T-cell (primary cell): Measurements from ENCODE around the gene ZDHHC14. TPM values are rescaled to one million over a fixed set of nuclear protein-coding genes. Genes with fewer than 3 reads are reported as not detected.

Experiments used
- ATAC-seq, 4 experiments: fragments of 200-7000 bp in 3 of 4; fragments of 150-1000 bp in 1 of 4; cut with Tn5 transposase; replicated peaks in 1 of 4; 1 replicate in 3 of 4; 2 replicates in 1 of 4; pipeline ENCODE4 v1.10.0; 2021; ENCODE audit warnings: moderate library complexity in 3 of 4, mild to moderate bottlenecking in 2 of 4, moderate number of reproducible peaks in 1 of 4
- CTCF ChIA-PET, 2 donors: fragments of 300-600 bp; sonication (Branson Sonifier 250); formaldehyde crosslinking; loops; one replicate each; lab custom pipeline; 2022; ENCODE audit warnings: antibody characterized with exemption in 2 of 2; lab: Charles Lee
- POLR2A ChIA-PET, 2 donors: fragments of 300-600 bp; sonication (Branson Sonifier 250); formaldehyde crosslinking; loops; one replicate each; lab custom pipeline; 2022; ENCODE audit warnings: antibody characterized with exemption in 2 of 2; lab: Charles Lee
- DNase-seq, 35 experiments: peaks; one replicate each; pipeline versions ENCODE4 v3.0.0 to v3.0.0-alpha.2; 2013 to 2023
- H3K27ac ChIP-seq: one replicate; pipeline ENCODE4 v1.5.1; 2013; ENCODE audit warnings: low read length
- H3K27me3 ChIP-seq, 2 experiments: replicated peaks in 1 of 2; 1 replicate in 1 of 2; 2 replicates in 1 of 2; pipeline versions ENCODE4 v1.6.1 to v1.7.0; 2013; ENCODE audit warnings: low read length in 1 of 2, mixed read lengths in 1 of 2; ENCODE audit not compliant: control insufficient read depth in 2 of 2, insufficient read depth in 2 of 2; ENCODE audit errors: extremely low read depth in 1 of 2
- H3K36me3 ChIP-seq, 2 donors: 1 replicate in 1 of 2; 2 replicates in 1 of 2; pipeline versions ENCODE4 v1.6.1 to v1.7.0; 2013; ENCODE audit warnings: low read length in 1 of 2; ENCODE audit not compliant: control insufficient read depth in 2 of 2, insufficient read depth in 1 of 2; ENCODE audit errors: extremely low read depth in 1 of 2
- H3K4me1 ChIP-seq, 2 experiments: 1 replicate in 1 of 2; 2 replicates in 1 of 2; pipeline versions ENCODE4 v1.6.1 to v1.7.0; 2013; ENCODE audit warnings: low read length in 2 of 2, mixed read lengths in 1 of 2; ENCODE audit not compliant: insufficient read depth in 2 of 2, control insufficient read depth in 1 of 2; ENCODE audit errors: extremely low read depth in 1 of 2
- H3K4me3 ChIP-seq, 2 donors: 1 replicate in 1 of 2; 2 replicates in 1 of 2; pipeline versions ENCODE4 v1.5.1 to v1.7.0; 2013; ENCODE audit warnings: mild to moderate bottlenecking in 2 of 2, low read length in 1 of 2, moderate library complexity in 1 of 2; ENCODE audit not compliant: control insufficient read depth in 1 of 2; ENCODE audit errors: extremely low read depth in 1 of 2
- H3K9me3 ChIP-seq: 2 replicates; pipeline ENCODE4 v1.7.0; 2013
- H3K27ac Mint-ChIP-seq, 2 donors: one replicate each; pipeline ENCODE4 v1.8.0; 2020 to 2021; ENCODE audit warnings: mild to moderate bottlenecking in 2 of 2, mixed read lengths in 2 of 2
- H3K27me3 Mint-ChIP-seq, 2 donors: one replicate each; pipeline ENCODE4 v1.8.0; 2021 to 2022; ENCODE audit warnings: mixed read lengths in 2 of 2
- H3K36me3 Mint-ChIP-seq: one replicate; pipeline ENCODE4 v1.8.0; 2021; ENCODE audit warnings: mixed read lengths
- H3K4me1 Mint-ChIP-seq, 3 donors: one replicate each; pipeline ENCODE4 v1.8.0; 2020 to 2022; ENCODE audit warnings: mixed read lengths in 3 of 3, mild to moderate bottlenecking in 1 of 3
- H3K4me3 Mint-ChIP-seq, 3 donors: one replicate each; pipeline ENCODE4 v1.8.0; 2020 to 2022; ENCODE audit warnings: mild to moderate bottlenecking in 3 of 3, mixed read lengths in 3 of 3, moderate library complexity in 3 of 3
- H3K9me3 Mint-ChIP-seq, 3 donors: one replicate each; pipeline ENCODE4 v1.8.0; 2020 to 2022; ENCODE audit warnings: mixed read lengths in 3 of 3
- WGBS: methylation state at CpG from one replicate; pipeline ENCODE4 v1.1.5; 2013; ENCODE audit warnings: missing lambda C conversion rate; ENCODE audit not compliant: insufficient coverage; 5-methylcytosine and 5-hydroxymethylcytosine counted together
- total RNA-seq, 35 experiments: library from RNA in 6 of 35; stranded (reverse) in 6 of 35; fragments of 120-200 nt in 1 of 35; gene quantifications; one replicate each; pipeline versions ENCODE4 v1.2.1 to v1.2.4 and lab custom pipeline; 2013 to 2026

ZDHHC14 gene
- total RNA-seq, 5 donors from 2014 or later (not counting 1 experiment from before 2014, with no cell fraction given): 2.1 to 3.7 (median 2.6) TPM

GRCh38 chr6:157376241-157376640 lies 4.7 kb upstream of the ZDHHC14 start:
- ATAC-seq (no peak), DNase-seq (no peak)
- H3K4me1 Mint-ChIP-seq: peaks cover 8 to 9% (median 8%) of the 10 kb centered on the region in 3 donors
- CTCF ChIA-PET: no interaction called here
- H3K27me3 Mint-ChIP-seq: peaks cover 0 to 10% of the 10 kb centered on the region in 2 donors
- no peaks in the 10 kb centered on the region for H3K9me3 ChIP-seq
- no peak overlapping the region for H3K27ac Mint-ChIP-seq
- H3K36me3 ChIP-seq: no peaks in the 10 kb centered on the region
- POLR2A ChIA-PET: no interaction called here
- peaks cover 0 to 5% of the 10 kb centered on the region in 2 experiments for H3K4me1 ChIP-seq
- H3K4me3 ChIP-seq: no peak overlapping the region
- no CpG with 5 or more reads among the region's 3 CpGs for WGBS
- no peak overlapping the region for H3K27ac ChIP-seq
- no peaks in the 10 kb centered on the region for H3K36me3 Mint-ChIP-seq
- H3K4me3 Mint-ChIP-seq: no peak overlapping the region
- H3K9me3 Mint-ChIP-seq: no peaks in the 10 kb centered on the region
- H3K27me3 ChIP-seq: peaks cover 0 to 10% of the 10 kb centered on the region in 2 experiments

- Histone ChIP-seq H3K36me3 (no peaks in the 10 kb centered on the region), H3K9me3 (no peaks in the 10 kb centered on the region), H3K27me3 (peaks cover 0 to 10% of the 10 kb centered on the region in 2 experiments), H3K4me3 (no peak overlapping the region), H3K4me1 (peaks cover 0 to 5% of the 10 kb centered on the region in 2 experiments), H3K27ac (no peak overlapping the region)
- peaks cover 0 to 8% of the 10 kb centered on the region in 2 donors for H3K27me3 Mint-ChIP-seq
- DNase-seq (no peak), ATAC-seq (no peak)
- H3K9me3 Mint-ChIP-seq: no peaks in the 10 kb centered on the region
- CTCF ChIA-PET: no interaction called here
- 89% methylated on average over 5 of the region's 9 CpGs for WGBS
- no peak overlapping the region for H3K27ac Mint-ChIP-seq
- POLR2A ChIA-PET: no interaction called here
- no peak overlapping the region for H3K4me3 Mint-ChIP-seq
- H3K36me3 Mint-ChIP-seq: no peaks in the 10 kb centered on the region
- peaks cover 8 to 9% (median 8%) of the 10 kb centered on the region in 3 donors for H3K4me1 Mint-ChIP-seq
Observed at GRCh38 chr6:157376706-157377230, 4.2 kb upstream of the ZDHHC14 start.

- H3K27ac ChIP-seq: peak overlapping the region; percentile 59
- no peaks in the 10 kb centered on the region for H3K36me3 Mint-ChIP-seq
- WGBS: under 1% methylated on average over 36 of the region's 45 CpGs
- no peaks in the 10 kb centered on the region for H3K36me3 ChIP-seq
- peak overlapping the region; percentile 88 to 94 for H3K4me3 ChIP-seq
- H3K4me1 Mint-ChIP-seq: peaks cover 19 to 24% (median 22%) of the 10 kb centered on the region in 3 donors
- ChIA-PET CTCF (interaction anchor here (0.5 to 1.7 kb wide), 4 partner anchors 13 to 1633 kb away, joined by 3 to 6 read pairs (median 4); no protein-coding TSS in a partner anchor), POLR2A (interaction anchor here (0.5 to 1.3 kb wide), 8 partner anchors 12 to 1439 kb away, joined by 3 to 9 read pairs (median 4); partner anchors contain the start of genes EZR (in 1 of the 2) and SYTL3 (in 1 of the 2))
- peak; percentile 76 to 92 (median 85) for DNase-seq
- no peaks in the 10 kb centered on the region for H3K9me3 ChIP-seq
- H3K4me1 ChIP-seq: peaks cover 7 to 16% of the 10 kb centered on the region in 2 experiments
- H3K27me3 ChIP-seq: peaks cover 0 to 6% of the 10 kb centered on the region in 2 experiments
- no peaks in the 10 kb centered on the region for H3K9me3 Mint-ChIP-seq
- peak; percentile 70 to 80 (median 74) for ATAC-seq
- H3K4me3 Mint-ChIP-seq: peak overlapping the region; percentile 76 to 89 (median 84)
- peak overlapping the region; percentile 57 to 74 for H3K27ac Mint-ChIP-seq
- H3K27me3 Mint-ChIP-seq: peaks cover 0 to 5% of the 10 kb centered on the region in 2 donors
Observed at GRCh38 chr6:157379656-157380457, 1.1 kb upstream of the ZDHHC14 start.

GRCh38 chr6:157380458-157380778 lies 572 bp upstream of the ZDHHC14 start:
- WGBS: 0% methylated on average over 27 of the region's 28 CpGs
- ChIA-PET POLR2A (interaction anchor here (0.6 to 1.3 kb wide), 5 partner anchors 24 to 1269 kb away, joined by 3 to 9 read pairs (median 5); partner anchors contain the start of gene SYTL3 (in 1 of the 2)), CTCF (interaction anchor here in 1 of 2 donors (1.7 kb wide), 1 partner anchor 66 kb away, joined by 6 read pairs; no protein-coding TSS in a partner anchor)
- DNase-seq (peak in 4 of 35 experiments; percentile 3 to 5 (median 4)), ATAC-seq (peak; percentile 1 to 6 (median 2))
- H3K4me3 Mint-ChIP-seq: peak overlapping the region; percentile 76 to 89 (median 84)
- H3K9me3 ChIP-seq: no peaks in the 10 kb centered on the region
- no peaks in the 10 kb centered on the region for H3K36me3 Mint-ChIP-seq
- peaks cover 7 to 16% of the 10 kb centered on the region in 2 experiments for H3K4me1 ChIP-seq
- H3K27me3 Mint-ChIP-seq: peaks cover 0 to 5% of the 10 kb centered on the region in 2 donors
- peak overlapping the region; percentile 59 for H3K27ac ChIP-seq
- peaks cover 23 to 24% (median 23%) of the 10 kb centered on the region in 3 donors for H3K4me1 Mint-ChIP-seq
- H3K36me3 ChIP-seq: no peaks in the 10 kb centered on the region
- peak overlapping the region; percentile 88 to 94 for H3K4me3 ChIP-seq
- H3K9me3 Mint-ChIP-seq: no peaks in the 10 kb centered on the region
- peaks cover 0 to 6% of the 10 kb centered on the region in 2 experiments for H3K27me3 ChIP-seq
- H3K27ac Mint-ChIP-seq: peak overlapping the region in 1 of 2 donors; percentile 74

- 2% methylated on average over 86 of the region's 96 CpGs for WGBS
Observed at GRCh38 chr6:157381631-157382621, 936 bp downstream of the ZDHHC14 start.

More at GRCh38 chr6:157381631-157382621, 936 bp downstream of the ZDHHC14 start:
- Histone ChIP-seq H3K36me3 (no peaks in the 10 kb centered on the region), H3K4me1 (peaks cover 7 to 16% of the 10 kb centered on the region in 2 experiments), H3K27ac (peak overlapping the region; percentile 48), H3K27me3 (peaks cover 0 to 6% of the 10 kb centered on the region in 2 experiments), H3K9me3 (no peaks in the 10 kb centered on the region), H3K4me3 (peak overlapping the region; percentile 88 to 94)
- Mint-ChIP-seq H3K27me3 (peaks cover 0 to 5% of the 10 kb centered on the region in 2 donors), H3K27ac (peak overlapping the region; percentile 57 to 62), H3K36me3 (no peaks in the 10 kb centered on the region), H3K9me3 (no peaks in the 10 kb centered on the region), H3K4me3 (peak overlapping the region; percentile 78 to 86 (median 84)), H3K4me1 (peaks cover 24 to 27% (median 26%) of the 10 kb centered on the region in 3 donors)
- ATAC-seq (peak; percentile 16 to 21 (median 18)), DNase-seq (peak in 34 of 35 experiments; percentile 19 to 70 (median 44))
- ChIA-PET POLR2A (no interaction called here), CTCF (no interaction called here)
